Lung (tissue), 12 donors: ENCODE measurements around the gene ZNF224. TPM values are rescaled to one million over a fixed set of nuclear protein-coding genes. Genes with fewer than 3 reads are reported as not detected.

Experiments used
- ATAC-seq: fragments of 200-7000 bp; cut with Tn5 transposase; one replicate; pipeline ENCODE4 v1.9.1; 2020; ENCODE audit warnings: moderate number of reproducible peaks; ENCODE audit not compliant: insufficient read depth, low FRiP score
- DNase-seq, 3 donors: peaks; one replicate each; pipeline ENCODE4 v3.0.0-alpha.2; 2013 to 2017
- H3K27ac ChIP-seq, 2 donors: one replicate each; pipeline ENCODE4 v1.5.1; 2013; ENCODE audit warnings: mild to moderate bottlenecking in 2 of 2, moderate library complexity in 2 of 2, control low read depth in 1 of 2, inconsistent platforms in 1 of 2, low read depth in 1 of 2, low read length in 1 of 2
- H3K27me3 ChIP-seq, 3 donors: one replicate each; pipeline ENCODE4 v1.5.1; 2013; ENCODE audit warnings: low read length in 2 of 3; ENCODE audit not compliant: control insufficient read depth in 3 of 3, insufficient read depth in 3 of 3
- H3K36me3 ChIP-seq, 4 donors: one replicate each; pipeline ENCODE4 v1.5.1; 2013; ENCODE audit warnings: low read length in 4 of 4, mild to moderate bottlenecking in 1 of 4, moderate library complexity in 1 of 4; ENCODE audit not compliant: control insufficient read depth in 4 of 4, insufficient read depth in 4 of 4
- H3K4me1 ChIP-seq, 5 donors: one replicate each; pipeline ENCODE4 v1.5.1; 2013; ENCODE audit warnings: low read length in 5 of 5, mild to moderate bottlenecking in 2 of 5, moderate library complexity in 1 of 5; ENCODE audit not compliant: control insufficient read depth in 5 of 5, insufficient read depth in 5 of 5
- H3K4me3 ChIP-seq: one replicate; pipeline ENCODE4 v1.5.1; 2013; ENCODE audit warnings: mild to moderate bottlenecking, control low read depth, moderate library complexity
- H3K9ac ChIP-seq, 2 donors: one replicate each; pipeline ENCODE4 v1.5.1; 2013; ENCODE audit warnings: low read length in 2 of 2, control low read depth in 1 of 2; ENCODE audit not compliant: insufficient read depth in 1 of 2
- H3K9me3 ChIP-seq, 4 donors: one replicate each; pipeline ENCODE4 v1.5.1; 2013; ENCODE audit warnings: low read length in 3 of 4, mild to moderate bottlenecking in 1 of 4, moderate library complexity in 1 of 4; ENCODE audit not compliant: control insufficient read depth in 4 of 4, insufficient read depth in 3 of 4
- WGBS, 2 donors: extraction: QIAGEN DNeasy Blood & Tissue Kit; methylation state at CpG; one replicate each; pipeline ENCODE4 v1.1.7; 2013; 5-methylcytosine and 5-hydroxymethylcytosine counted together
- polyA plus RNA-seq, 2 donors: library from polyadenylated mRNA; stranded (reverse); fragments of 200-250 nt; gene quantifications; one replicate each; pipeline ENCODE4 v1.2.1, GENCODE V29; 2013
- total RNA-seq, 2 donors: library from RNA; depleted of rRNA in 1 of 2; stranded (reverse); fragments of >200 nt in 1 of 2; gene quantifications; one replicate each; pipeline ENCODE4 v1.2.1, GENCODE V29; 2014 to 2021
- TF ChIP-seq, protein P1 (sequence below): IDR thresholded peaks from 2 replicates; pipeline ENCODE4 v1.5.1; 2012; ENCODE audit warnings: mild to moderate bottlenecking; ENCODE audit errors: control extremely low read depth, extremely low read depth
- donor health status: control.
- donor health status: control.
- donor health status: Bipolar disorder and iron deficiency.
- donor health status: healthy.
- donor health status: DM: yes; HTN: yes; CAD: no.

The ZNF224 gene
- total and polyA plus RNA-seq, 4 donors = 11.2 to 63.7 (median 19.2) TPM

DNA sequence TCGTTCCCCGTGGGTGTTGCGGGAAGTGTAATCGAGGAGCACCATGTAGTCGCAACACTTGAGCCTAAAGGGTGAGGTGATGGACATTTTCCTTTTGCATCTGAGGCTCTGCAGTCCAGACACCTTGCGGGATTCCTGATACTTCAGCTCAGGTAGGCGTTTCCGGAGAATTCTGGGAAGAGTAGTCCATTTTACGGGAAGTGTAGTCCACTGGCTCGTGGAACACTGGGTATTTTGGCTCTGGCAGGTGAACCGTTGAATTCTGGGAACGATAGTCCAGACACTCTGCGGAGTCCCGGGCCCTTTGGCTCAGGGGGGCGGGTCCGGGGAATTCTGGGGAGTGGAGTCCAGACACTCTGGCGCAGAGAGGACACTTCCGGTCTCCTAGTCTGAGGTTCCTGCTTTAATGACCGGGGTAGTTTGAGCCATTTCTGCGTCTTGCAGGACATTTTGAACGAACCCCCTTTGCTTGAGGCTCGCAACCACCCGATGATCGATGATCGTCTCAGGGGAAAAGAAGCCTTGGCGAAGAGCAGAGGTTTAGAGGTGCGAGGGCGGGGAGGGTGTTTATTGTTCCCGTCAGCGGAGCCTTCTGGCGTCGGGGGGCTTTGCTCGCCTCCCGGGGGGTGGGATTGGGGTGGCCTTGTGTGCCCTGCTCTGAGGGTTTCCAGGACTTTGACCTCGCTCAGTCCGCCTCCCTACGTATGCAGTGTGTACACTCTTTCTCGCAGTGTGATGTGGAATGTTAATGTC, 42.3 kb upstream of the ZNF224 start, which contains the start of gene ZNF223:
ZNF223 (plus strand) TSS at position 387 of the 753 bp plus-strand sequence. CDS start 3,141 bp downstream, outside the sequence.
- peak within 1 kb of the TSS; percentile 74 for H3K4me3 ChIP-seq
- H3K4me1 ChIP-seq = peaks cover 0 to 16% (median 3%) of the 10 kb centered on the region in 5 donors
- H3K9ac ChIP-seq = peak within 1 kb of the TSS; percentile 47 to 79
- ATAC-seq (peak; percentile 96), DNase-seq (peak; percentile 96 to 98 (median 98))
- peaks cover 0 to 11% (median 0%) of the 10 kb centered on the region in 4 donors for H3K9me3 ChIP-seq
- TF ChIP-seq, protein P1, sequence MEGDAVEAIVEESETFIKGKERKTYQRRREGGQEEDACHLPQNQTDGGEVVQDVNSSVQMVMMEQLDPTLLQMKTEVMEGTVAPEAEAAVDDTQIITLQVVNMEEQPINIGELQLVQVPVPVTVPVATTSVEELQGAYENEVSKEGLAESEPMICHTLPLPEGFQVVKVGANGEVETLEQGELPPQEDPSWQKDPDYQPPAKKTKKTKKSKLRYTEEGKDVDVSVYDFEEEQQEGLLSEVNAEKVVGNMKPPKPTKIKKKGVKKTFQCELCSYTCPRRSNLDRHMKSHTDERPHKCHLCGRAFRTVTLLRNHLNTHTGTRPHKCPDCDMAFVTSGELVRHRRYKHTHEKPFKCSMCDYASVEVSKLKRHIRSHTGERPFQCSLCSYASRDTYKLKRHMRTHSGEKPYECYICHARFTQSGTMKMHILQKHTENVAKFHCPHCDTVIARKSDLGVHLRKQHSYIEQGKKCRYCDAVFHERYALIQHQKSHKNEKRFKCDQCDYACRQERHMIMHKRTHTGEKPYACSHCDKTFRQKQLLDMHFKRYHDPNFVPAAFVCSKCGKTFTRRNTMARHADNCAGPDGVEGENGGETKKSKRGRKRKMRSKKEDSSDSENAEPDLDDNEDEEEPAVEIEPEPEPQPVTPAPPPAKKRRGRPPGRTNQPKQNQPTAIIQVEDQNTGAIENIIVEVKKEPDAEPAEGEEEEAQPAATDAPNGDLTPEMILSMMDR = no peak
- WGBS, 2 donors = 1 to 2% methylated on average over 38 of the region's 38 CpGs
- peak within 1 kb of the TSS; percentile 78 to 92 for H3K27ac ChIP-seq
- peaks cover 0 to 13% (median 6%) of the 10 kb centered on the region in 4 donors for H3K36me3 ChIP-seq
- H3K27me3 ChIP-seq = peaks cover 0 to 2% (median 0%) of the 10 kb centered on the region in 3 donors

DNA sequence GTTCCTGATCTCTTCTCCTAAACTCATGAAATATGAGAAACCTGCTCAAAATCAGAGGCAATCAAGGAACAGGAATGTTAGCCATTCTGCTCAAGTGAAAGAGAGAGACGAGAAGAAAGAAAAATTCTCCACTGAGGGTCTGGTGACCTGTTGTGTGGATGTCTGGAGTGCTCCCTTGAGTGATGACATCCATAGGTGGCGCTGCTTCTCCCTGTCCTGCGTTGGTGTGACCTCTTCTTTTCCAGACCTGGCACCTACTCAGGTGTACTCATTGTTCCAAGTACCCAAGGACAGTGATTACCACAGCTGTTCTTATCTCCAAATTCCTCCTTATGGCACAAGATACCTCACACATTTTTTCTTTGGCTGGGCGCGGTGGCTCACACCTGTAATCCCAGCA, 38.3 kb upstream of the ZNF224 start:
- Histone ChIP-seq H3K36me3 (peaks cover 10 to 46% (median 23%) of the 10 kb centered on the region in 4 donors), H3K9me3 (peaks cover 0 to 26% (median 0%) of the 10 kb centered on the region in 4 donors), H3K4me1 (peaks cover 0 to 16% (median 3%) of the 10 kb centered on the region in 5 donors), H3K4me3 (no peak overlapping the region), H3K27ac (no peak overlapping the region), H3K9ac (no peak overlapping the region), H3K27me3 (no peaks in the 10 kb centered on the region)
- ATAC-seq (no peak), DNase-seq (no peak)
- TF ChIP-seq, protein P1 = no peak
- WGBS, 2 donors = 95 to 96% methylated on average over 5 of the region's 5 CpGs

DNA sequence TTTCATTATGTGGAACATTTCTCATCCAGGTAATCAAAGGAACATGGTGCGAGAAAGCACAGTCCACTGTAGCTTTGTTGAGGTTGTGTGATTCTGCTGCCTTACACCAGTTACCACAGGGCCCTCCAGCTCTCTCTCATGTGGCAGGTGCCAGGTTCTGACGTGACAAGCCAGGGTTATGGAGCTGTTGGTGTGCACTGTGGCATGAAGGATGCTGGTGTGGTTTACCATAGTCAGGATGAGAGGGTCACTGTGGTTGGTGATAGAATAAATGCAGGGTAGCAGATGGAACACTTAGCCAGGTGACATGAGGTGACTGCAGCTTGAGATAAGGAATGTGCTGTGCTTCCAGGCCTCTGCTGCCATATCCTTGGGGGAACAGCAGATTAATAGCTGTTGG, 34.9 kb upstream of the ZNF224 start:
- Histone ChIP-seq H3K4me1 (no peaks in the 10 kb centered on the region), H3K27me3 (no peaks in the 10 kb centered on the region), H3K9me3 (peaks cover 0 to 33% (median 4%) of the 10 kb centered on the region in 4 donors), H3K36me3 (peaks cover 30 to 76% (median 46%) of the 10 kb centered on the region in 4 donors), H3K4me3 (no peak overlapping the region), H3K27ac (no peak overlapping the region), H3K9ac (no peak overlapping the region)
- 96% methylated on average over 2 of the region's 2 CpGs for WGBS, 2 donors
- no peak for DNase-seq
- no peak for ATAC-seq
- TF ChIP-seq, protein P1 = no peak
